NCI-H774 (cell line): ENCODE results near the gene IFNAR2.
"Not testable (repeated sequence)": the region's sequence is repeated elsewhere in the genome, so short reads cannot be mapped to it uniquely, and the experiment has no call there.

ENCODE experiments used
- DNase-seq: peaks from one replicate; lab custom pipeline; 2025; lab: John Stamatoyannopoulos, UW

The IFNAR2 gene

DNA sequence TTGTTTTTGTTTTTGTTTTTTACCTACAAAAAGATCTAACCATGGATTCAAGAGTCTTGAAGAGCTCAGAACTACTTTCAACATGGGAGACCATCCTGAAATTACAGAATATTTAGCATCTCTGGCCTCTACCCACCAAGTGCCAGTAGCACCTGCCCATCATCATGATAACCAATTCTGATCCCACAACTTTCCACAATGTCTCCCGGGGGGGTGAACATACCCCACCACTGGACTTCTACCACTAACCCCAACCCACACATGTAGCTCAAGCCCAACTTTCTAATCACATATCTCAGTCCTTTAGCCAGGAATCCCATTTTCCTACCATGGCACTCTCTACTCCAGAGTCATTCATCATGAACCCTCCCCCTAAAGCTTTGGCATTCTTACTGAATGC is 15.7 kb upstream of the IFNAR2 start:
- DNase-seq, result no peak

DNA sequence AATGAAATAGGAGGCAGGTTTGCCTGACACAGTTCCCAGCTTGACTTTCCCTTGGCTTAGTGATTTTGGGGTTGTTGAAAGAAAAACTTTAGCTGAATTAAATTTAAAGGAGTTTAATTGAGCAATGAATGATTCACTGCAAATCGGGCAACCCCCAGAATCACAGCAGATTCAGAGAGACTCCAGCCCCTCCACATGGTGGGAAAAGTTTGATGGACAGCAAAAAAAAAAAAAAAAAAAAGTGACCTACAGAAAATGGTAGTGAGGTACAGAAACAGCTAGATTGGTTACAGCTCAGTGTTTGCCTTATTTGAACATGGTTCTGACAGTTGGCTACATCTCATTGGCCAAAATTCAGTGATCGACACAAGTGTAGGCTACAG is 12.6 kb upstream of the IFNAR2 start:
- no peak for DNase-seq

DNA sequence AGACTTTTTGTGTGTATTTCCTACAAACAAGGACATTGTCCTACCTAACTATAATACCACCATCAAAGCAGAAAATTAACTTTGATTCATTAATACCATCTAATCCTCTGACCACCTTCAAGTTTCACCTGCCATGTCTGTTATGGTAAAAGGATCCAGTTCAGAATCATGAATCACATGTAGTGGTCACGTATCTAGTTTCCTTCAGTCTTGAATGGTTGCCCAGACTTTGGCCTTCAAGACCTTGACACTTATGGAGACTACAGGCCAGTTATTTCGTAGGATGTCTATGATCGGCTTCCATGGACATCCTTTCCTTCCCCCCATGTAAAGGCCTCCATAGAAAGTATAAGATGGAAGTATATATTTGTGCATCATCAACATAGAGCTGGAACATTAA is 10.4 kb upstream of the IFNAR2 start:
- DNase-seq, result no peak

DNA sequence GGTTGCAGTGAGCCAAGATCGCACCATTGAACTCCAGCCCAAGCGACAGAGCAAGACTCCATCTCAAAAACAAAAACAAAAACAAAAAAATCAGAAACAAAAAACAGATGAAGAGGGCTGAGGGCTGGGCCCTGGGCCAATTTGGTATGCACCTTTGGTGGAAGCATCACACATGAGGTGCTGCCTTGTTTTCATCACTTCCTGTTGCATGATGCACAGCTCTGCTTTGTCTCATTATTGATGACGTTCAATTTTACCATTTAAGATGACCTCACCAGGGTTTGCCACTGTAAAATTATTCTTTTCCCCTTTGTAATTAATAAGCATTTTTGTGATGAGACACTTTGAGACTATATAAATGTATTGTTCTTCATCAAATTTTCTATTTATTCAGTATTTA is 9.8 kb upstream of the IFNAR2 start:
- DNase-seq, result no peak

DNA sequence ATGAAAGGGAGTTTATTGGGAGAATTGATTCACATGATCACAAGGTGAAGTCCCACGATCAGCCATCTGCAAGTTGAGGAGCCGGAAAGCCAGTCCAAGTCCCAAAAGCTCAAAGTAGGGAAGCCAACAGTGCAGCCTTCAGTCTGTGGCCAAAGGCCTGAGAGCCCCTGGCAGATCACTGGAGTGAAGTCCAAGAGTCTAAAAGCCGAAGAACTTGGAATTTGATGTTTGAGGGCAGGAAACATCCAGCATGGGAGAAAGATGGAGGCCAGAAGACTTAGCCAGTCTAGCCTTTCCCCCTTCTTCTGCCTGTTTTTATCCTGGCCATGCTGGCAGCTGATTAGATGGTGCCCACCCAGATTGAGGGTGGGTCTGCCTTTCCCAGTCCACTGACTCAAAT is 4.4 kb upstream of the IFNAR2 start:
- DNase-seq, result not testable (repeated sequence)

DNA sequence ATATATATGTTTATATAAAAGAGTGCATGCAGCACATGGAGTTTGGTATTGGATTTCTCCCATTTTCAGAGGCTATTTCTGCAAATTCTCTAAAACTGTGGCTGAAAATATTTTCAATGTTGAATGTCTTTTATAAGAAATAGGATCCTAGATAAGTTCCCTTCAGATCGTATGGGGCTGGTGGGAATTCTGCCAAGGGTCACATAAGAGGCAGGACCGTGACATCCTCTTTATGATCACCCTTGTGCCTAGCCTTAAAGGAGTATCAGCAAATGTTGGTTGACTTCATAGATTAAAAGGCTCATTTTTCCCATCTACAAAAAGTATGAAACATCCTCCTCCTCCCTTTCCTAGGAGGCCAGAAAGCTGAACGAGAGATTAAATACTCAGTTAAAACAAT is 1.3 kb upstream of the IFNAR2 start:
- no peak for DNase-seq

DNA sequence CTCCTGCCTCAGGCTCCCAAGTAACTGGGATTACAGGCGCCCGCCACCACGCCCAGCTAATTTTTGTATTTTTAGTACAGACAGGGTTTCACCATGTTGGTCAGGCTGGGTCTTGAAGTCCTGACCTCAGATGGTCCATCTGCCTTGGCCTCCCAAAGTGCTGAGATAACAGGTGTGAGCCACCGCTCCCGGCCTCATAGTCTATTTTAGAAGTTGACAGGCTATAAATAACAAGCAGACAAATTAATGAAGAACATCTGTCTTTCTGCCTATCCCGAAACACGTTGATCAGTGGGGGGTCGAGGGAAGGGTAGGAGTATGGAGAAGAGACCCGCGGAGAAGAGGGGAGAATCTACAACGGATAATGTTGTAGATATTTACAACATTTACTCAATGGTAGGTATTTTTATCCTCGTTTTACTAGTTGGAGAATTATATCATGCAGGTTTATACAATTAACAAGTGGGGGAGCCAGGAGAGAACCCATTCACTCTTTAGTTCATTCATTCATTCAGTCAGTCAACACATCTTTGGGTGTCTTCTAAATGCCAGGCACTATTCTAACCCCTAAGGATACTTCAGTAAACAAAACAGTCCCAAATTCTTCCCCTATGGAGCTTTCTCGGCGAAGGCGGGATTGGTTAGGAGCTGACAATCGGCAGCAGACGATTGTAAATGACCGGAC is 497 bp upstream of the IFNAR2 start:
- no peak for DNase-seq

DNA sequence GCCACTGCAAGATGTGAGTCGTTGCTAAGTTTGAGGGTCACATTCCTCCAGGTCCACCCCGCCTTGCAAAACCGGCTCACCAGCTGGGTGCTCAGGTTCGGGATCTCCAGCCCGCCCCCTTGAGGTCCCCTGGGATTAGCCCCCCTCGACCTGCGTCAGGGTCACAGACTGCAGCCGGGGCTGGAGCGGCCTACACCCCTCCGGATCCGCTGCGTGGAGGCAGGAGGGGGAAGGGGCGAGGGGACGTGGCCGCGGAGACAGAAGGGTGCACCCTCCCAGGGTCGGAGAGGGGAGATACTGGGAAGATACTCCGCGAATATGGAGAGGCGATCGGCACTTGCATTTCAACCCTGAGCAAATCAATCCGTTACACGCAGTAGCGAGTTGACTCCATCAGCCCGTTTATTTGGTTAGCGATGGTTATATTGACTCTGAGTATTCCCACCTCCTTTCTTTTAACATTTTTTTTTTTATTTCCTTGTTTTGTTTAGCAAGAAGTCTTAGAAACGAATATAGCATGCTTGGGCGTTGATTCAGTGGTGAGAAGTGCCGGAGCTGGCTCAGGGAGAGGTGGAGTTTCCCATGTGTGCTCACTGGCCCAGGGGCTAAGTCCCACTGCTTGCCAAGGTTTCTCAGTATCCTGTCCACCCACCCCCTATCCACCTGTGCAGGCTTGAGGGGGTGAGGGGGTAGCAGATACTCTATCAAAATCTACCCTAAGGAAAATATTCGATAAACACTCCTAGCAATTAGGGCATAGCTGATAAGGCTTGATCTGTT is 997 bp downstream of the IFNAR2 start:
- no peak for DNase-seq

DNA sequence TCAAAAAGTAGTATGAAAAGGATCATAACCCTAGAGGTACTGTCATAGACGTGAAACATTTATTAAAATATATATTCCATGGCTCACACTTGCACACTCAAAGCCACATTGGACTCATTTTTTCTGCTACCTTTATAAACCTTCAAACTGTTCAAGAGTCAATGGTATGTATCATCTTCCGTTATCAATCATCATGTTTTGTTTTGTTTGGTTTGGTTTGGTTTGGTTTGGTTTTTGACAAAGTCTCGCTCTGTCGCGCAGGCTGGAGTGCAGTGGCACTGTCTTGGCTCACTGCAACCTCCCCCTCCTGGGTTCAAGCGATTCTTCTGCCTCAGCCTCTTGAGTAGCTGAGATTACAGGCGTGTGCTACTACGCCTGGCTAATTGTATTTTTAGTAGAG is 1.8 kb downstream of the IFNAR2 start:
- DNase-seq, result no peak

DNA sequence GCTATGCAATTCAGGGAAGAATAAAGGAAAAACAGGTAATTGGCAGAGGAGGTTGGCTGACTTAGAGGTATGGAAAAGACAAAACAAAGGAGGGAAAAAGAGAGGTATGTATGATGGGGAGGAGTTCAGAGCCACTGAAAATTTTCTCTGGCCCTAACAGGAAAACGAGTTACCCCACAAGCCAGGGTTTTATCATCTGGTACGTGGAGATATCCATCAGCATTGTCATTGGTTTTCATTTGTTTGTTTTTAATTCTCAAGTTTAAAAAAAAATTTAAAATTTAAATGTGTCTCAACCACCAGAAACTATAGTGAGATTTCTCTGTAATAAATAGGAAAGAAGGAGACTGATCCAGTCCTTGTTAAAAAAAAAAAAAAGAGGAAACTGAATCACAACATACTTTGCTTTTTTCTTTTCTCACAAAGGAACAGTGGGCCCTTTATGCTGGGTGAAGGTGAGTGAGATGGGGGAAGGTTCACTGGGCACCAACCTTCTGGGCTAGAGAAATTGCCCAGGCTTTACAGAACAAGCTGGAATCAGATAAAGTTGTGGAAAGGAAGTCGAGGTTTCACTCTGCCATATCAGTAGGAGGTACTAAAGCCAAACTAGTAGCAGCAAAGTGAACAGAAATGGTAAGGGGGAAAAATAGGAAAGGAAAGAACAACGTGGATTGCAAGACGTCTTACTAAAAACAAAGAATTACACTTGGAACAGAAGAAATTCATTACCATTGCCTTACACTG is 2.7 kb downstream of the IFNAR2 start:
- DNase-seq, result no peak

DNA sequence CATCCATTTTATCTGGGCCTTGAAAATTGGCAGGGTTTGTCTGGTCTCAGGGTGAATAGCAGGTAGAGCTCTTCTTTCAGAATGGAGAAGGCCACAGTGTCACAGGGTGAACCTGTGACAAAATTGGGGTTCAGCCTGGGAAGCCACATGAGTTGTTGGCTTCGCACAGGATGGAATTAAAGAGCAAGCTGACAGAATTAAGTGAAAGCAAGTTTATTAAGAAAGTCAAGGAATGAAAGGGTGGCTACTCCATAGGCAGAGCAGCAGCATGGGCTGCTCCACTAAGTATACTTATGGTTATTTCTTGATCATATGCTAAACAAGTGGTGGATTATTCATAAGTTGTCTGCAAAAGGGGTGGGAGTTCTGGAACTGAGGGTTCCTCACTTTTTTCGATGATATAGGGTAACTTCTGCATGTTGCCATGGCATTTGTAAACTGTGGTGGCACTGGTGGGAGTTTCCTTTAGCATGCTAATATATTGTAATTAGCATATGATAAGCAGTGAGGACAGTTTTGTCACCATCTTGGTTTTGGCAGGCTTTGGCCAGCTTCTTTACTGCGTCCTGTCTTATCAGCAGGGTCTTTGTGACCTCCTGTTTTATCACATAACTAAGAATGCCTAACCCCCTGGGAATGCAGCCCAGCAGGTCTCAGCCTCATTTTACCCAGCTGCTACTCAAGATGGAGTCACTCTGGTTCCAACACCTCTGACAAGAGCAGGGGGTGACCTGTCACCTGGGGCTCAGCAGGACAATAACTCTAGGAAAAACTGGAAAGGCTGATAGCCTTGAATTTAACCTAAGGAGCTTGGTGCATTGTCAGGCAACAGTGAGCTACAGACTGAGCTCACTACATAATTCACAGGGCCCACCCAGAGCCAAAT is 5.1 kb downstream of the IFNAR2 start:
- DNase-seq, result no peak

DNA sequence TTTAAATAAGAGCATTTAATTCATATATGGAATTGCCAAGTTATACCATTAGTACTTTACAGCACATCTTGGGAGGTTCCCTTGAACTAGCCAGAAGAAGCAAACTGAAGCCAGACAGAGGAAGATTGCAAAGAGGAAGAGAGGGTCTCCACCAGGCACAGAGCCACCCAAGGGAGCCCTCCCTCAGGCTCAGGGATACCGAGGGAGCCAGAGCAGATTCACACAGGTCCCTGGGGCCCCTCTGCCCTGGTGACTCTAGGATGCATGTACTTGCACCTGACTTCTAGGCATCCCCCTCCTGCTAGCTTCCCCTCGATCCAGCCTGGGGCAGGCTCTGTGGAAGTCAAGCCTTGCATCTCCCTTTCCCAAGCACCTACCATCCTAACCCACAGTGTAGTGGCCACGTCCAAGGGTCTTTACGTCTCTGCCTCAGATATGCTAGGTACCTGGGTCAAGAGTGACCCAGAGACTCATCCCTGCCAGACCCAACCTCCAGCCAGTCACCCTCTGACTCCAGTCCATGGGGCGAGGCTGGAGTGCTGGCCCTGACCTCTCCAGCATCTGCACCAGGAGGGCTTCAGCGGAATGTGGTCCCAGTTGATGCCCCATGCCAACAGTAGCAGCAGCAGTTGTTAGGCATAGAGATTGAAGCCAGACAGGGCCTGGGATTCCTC is 6.4 kb downstream of the IFNAR2 start:
- no peak for DNase-seq

DNA sequence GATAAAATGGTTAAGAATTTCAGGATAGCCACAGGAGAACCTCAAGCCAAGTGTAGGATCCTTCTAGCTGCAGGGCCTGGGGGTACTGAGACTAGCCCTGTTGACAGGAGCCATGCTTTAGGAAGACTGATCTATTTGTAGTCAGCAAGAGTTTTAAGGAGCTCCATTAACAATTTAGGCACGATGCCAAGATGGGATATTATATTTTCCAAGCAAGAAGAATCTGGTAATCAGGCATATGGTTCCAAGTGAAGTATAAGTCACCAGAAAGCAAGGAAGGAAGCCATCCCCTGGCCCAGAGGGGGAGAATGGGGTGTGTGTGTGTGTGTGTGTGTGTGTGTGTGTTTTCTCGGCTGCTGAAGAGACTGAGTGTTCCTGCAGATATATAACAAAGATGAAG is 7.0 kb downstream of the IFNAR2 start:
- no peak for DNase-seq

DNA sequence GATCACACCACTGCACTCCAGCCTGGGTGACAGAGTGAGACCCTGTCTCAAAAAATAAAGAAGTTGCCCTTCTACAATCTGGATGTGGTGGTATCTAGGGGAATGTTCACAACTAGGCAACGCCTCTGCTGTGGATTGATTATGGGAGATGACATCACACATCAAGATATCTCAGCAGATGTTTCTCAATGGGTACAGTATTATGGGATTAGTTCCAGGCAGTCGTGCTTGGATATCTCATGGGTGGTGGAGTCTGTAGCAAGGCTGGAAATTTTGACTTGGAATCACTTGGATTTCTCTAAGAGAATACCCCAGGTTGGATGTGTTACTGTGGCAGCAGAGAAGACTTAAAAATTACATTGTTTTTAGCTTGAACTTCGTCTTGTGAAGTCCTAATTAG is 7.7 kb downstream of the IFNAR2 start:
- no peak for DNase-seq

DNA sequence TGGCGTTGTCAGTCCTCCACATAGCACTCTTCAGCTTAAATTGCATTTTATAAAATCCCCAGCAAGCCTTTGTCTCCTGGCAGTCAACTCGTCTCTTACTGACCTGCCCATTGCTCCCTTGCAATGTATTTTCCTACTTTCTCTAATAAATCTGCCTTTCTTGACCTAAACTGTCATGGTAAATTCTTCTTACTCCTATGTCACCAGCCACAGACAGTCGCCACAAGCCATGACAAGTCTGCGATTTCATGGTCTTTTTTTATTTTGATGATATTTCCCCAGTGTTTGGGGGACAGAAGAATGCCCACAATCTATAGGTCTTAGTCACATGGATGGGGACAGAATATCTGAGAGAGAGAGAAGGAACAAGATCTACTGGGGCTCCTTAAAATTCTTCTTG is 8.4 kb downstream of the IFNAR2 start:
- DNase-seq, result no peak

DNA sequence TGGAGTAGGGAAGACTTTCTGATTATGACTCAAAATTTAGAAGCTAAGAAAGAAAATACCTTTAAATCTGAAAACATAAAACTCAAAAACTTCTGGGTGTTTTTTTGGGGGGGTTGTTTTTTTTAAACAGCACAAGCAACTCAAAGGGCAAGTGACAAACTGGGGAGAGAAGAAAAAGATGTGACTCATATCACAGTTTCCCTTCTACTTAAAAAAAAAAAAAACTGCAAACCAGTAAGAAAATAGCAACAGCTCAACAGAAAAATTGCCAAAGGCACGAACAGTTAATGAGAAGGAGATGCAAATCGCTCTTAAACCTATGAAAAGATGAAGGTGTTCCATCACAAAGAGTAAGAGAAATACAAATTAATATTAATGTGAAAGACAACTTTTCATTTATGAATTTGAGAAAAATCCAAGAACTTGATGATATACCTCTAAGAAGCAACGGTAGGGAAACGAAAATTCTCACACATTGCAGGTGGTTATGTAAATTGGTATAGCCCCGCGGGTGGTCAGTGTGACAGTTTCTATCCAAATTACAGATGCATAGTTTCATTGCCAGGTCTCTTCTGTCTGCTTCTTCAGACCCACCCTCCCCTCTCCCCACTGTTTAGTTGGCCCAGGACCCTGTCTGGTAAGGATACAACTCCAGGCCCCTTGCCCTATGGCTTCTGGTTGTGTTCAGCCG is 9.0 kb downstream of the IFNAR2 start:
- no peak for DNase-seq

DNA sequence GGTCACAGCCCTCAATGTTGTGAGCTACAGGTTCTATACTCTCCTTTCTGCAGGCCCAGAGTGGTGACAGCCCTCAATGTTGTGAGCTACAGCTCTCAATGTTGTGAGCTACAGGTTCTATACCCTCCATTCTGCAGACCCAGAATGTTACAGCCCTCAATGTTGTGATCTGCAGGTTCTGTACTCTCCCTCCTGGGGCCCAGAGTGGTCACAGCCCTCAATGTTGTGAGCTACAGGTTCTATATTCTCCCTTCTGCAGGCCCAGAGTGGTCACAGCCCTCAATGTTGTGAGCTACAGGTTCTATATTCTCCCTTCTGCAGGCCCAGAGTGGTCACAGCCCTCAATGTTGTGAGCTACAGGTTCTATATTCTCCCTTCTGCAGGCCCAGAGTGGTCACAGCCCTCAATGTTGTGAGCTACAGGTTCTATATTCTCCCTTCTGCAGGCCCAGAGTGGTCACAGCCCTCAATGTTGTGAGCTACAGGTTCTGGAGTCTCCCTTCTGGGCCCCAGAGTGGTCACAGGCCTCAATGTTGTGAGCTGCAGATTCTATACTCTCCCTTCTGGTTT is 9.9 kb downstream of the IFNAR2 start:
- DNase-seq, result not testable (repeated sequence)

DNA sequence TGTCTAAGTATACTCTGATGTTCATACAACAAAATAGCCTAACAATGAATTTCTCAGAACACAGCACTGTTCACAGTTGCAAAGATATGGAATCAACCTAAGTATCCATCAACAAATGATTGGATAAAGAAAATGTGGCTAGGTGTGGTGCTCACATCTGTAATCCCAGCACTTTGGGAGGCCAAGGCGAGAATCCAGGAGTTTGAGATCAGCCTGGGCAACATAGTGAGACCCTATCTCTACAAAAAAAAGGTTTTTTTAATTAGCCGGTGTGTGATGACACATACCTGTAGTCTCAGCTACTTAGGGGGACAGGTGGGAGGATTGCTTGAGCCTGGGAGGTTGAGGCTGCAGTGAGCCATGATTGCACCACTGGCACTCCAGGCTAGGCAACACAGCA is 10.7 kb downstream of the IFNAR2 start:
- DNase-seq, result no peak

DNA sequence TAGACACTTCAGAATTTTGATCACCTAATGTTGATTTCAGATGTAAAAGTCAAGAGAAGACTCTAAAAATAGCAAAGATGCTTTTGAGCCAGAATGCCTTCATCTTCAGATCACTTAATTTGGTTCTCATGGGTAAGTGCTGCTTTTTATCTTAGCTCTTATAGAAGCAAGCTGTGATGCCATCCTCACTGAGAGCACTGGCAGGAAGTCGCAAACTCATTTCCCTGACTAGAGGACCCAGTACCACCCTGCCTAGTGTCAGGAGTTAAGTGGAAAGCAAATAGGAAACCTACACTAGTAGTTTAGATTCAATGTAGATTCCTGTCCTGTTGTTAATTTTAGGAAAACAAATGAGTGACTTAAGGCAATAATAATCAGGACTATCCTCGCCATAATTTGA is 12.1 kb downstream of the IFNAR2 start:
- DNase-seq, result no peak

DNA sequence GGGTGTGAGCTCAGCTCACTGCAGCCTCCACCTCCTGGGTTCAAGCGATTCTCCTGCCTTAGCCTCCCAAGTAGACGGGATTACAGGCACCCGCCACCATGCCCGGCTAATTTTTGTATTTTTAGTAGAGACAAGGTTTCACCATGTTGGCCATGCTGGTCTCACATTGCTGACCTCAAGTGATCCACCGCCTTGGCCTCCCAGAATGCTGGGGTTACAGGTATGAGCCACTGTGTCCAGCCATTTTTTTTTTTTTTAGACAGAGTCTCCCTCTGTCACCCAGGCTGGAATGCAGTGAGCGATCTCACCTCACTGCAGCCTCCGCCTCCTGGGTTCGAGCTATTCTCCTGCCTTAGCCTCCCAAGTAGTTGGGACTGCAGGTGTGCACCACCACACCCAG is 13.1 kb downstream of the IFNAR2 start:
- DNase-seq, result not testable (repeated sequence)
